GM04504 (cell line): ENCODE data around the gene LUZP4.
A peak's percentile ranks its signal among the peaks of the same experiment; 100 is the strongest.
"Not testable (repeated sequence)": the region's sequence is repeated elsewhere in the genome, so short reads cannot be mapped to it uniquely, and the experiment has no call there.

Experiments
- DNase-seq: peaks from one replicate; pipeline ENCODE4 v3.0.0-alpha.2; 2012; ENCODE audit warnings: low read depth

The LUZP4 gene

GRCh38 chrX:115289465-115289864 is at the start of gene LUZP4:
Gene LUZP4, plus strand, starts transcription at chrX:115289715. Its CDS starts 45 bp downstream, at chrX:115289760.
- DNase-seq = no peak

GRCh38 chrX:115251458-115252233 is 37.9 kb upstream of the LUZP4 start:
- no peak for DNase-seq

GRCh38 chrX:115255003-115255402 is 34.5 kb upstream of the LUZP4 start:
- no peak for DNase-seq

DNA sequence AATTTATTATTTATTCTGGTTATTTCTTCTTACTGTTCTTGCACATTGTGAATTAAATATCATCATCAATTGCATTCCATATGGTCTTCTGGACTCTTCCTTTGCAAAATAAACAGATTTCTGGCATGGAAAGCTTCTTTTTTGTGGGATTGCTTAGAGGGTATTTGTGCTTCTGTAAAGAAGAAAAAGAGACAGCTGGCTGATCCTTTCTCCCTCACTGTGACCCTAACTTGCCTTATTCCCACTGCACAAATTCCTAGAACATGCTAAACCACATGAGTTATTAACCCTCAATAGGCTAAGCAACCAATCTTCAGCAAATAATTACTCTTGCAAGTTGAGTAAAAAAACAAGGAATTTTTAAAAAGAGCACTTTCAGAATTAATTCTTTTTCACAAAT is 31.8 kb upstream of the LUZP4 start:
- DNase-seq = no peak

DNA sequence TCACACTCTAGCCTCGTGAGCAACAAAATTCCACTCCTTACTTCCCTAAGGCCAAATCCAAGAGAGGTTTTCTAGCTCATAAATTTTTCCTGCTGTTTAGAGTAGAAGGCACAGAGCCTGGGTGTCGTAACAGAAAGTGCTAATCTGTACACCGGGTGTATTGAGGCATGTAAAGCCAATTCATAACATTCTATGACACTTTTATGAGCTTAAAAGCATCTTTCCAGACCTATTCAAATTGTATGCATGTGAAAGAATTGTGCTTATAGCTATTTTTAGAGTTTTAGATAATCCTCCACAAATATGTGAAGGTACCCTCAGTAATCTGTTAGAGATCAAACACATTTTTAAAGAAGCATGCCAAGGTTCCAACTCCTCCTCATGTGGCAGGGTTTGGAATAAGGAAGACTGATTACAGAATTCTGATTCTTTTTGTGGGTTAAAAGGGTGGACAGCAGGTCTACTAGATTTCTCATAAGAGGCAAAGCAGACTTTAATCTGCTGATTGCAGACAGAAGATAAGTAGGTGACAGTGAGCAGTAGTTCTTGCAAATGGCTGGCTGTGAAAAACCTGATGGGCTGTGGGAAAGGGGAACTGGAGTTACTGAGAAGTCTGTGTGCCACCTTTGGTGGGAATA is 30.2 kb upstream of the LUZP4 start:
- DNase-seq = peak; percentile 39

GRCh38 chrX:115260330-115260729 is 29.2 kb upstream of the LUZP4 start:
- peak; percentile 7 for DNase-seq

GRCh38 chrX:115261148-115261547 is 28.4 kb upstream of the LUZP4 start:
- no peak for DNase-seq

DNA sequence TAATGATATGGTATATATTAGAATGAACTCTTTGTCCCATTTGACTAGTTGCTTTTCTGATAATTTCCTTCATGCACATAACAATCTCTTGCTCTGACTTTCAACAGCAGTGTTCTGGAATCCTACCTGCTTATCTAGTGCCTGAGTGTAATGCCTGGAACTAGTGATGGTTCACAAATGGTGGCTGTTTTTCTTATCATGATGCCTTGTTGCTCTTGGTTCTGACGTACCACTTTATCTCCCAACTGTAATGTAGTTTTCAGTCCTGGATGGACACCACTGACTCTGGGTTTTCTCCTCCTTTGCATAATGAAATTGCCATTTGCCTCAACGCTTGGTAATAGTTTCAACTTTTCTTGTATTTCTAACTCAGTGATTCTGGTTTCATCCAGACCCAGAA is 25.5 kb upstream of the LUZP4 start:
- no peak for DNase-seq

DNA sequence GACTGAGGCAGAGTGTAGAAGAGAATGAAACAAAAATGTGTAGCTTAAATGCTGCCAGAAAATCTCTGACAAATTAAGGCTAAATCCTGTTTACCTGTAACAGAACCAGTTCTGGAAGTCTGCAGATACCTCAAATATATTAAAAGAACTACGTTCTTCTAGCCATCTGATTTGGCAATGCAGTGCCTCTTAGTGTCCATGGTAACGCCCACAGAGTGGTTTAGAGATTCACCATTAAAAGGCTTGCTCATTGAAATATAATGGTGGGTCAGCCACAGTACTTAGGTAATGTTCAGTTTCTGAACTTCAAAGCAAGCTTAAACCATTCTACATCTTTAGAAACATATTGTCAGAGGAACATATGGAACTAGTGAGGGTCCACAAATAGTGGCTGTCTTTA is 23.2 kb upstream of the LUZP4 start:
- DNase-seq = no peak

GRCh38 chrX:115268421-115268820 is 21.1 kb upstream of the LUZP4 start:
- DNase-seq = no peak

- DNase-seq = no peak
Measured at GRCh38 chrX:115269051-115269683, 20.3 kb upstream of the LUZP4 start.

GRCh38 chrX:115284877-115285276 is 4.6 kb upstream of the LUZP4 start:
- DNase-seq = peak; percentile 2

DNA sequence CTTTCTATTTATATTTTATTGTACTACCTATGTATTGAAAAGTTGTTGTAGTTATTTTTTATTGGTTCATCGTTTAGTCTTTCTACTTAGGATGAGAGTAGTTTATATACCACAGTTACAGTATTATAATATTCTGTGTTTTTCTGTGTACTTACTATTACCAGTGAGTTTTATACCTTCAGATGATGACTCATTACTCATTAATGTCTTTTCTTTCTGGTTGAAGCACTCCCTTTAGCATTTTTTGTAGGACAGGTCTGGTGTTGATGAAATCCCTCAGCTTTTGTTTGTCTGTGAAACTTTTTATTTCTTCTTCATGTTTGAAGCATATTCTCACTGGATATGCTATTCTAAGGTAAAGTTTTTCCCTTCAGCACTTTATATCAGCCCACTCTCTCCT is 7.7 kb downstream of the LUZP4 start:
- DNase-seq = no peak

DNA sequence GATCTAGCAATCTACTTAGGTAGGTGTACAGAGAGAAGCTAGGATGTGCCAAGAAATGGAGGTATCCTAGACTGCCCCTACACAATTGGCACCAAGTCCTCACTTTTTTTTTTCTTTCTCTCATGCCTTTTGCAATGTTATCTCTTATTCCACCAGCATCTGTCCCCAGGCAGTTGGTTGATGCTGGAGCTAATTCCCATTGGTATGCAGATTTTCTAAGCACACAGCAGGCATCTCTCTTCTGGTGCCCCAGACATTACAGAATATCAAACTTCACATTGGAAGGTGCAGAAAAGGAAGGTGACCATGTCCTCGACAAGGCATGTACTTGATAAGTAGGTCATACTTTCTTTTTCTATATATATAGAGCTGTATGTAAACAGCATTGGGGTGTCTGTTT is 21.6 kb downstream of the LUZP4 start:
- DNase-seq = no peak

GRCh38 chrX:115311601-115312001 is 22.1 kb downstream of the LUZP4 start:
- no peak for DNase-seq

DNA sequence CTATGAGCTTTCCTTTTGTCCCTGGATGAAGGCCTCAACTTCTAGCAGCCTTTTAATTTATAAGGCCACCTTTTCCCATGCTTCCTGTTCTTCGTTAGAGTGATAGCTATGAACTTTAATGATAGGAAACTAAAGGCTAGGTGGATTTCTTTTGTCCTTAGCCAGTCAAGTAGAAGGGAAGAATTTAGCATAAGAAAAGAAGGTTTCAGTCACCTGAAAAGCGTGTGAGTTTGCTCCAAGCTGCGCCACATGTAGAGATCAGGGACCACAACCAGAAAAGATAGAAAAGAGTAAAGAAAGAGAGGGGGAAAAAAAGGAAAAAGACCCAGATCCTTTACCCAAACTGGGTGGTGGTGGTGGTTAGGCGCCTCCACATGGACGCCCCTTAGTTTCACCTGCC is 28.6 kb downstream of the LUZP4 start:
- no peak for DNase-seq

- DNase-seq = no peak
Measured at GRCh38 chrX:115322375-115322774, 32.9 kb downstream of the LUZP4 start.

DNA sequence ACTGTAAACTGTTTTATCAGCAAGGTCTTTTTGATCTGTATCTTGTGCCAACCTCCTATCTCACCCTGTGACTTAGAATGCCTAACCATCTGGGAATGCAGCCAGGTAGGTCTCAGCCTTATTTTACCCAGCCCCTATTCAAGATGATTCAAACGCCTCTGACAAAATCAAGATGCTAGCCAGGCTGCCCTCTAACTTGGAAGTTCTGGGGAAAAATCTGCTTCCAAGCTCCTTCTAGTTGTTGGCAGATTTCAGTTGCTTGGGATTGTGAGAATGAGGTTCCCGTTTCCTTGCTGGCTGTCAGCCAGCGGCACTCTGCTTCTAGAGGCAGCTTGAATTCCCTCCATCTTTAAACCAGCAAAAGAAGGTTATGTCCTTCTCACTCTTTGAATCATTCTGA is 34.7 kb downstream of the LUZP4 start:
- DNase-seq = no peak

DNA sequence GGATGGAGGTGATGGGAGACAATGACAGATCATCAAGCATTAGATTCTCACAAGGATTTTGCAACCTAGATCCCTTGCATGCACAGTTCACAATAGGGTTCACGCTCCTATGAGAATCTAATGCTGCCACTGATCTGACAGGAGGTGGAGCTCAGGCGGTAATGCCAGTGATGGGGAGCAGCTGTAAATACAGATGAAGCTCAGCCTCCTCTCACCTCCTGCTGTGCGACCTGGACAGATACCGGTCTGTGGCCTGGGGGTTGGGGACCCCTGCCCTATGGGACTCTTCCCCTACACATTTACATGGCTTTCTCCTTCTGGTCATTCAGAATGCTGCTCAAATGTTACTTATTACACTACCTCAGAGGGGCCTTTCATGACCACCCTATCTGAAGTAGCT is 39.8 kb downstream of the LUZP4 start:
- not testable (repeated sequence) for DNase-seq

DNA sequence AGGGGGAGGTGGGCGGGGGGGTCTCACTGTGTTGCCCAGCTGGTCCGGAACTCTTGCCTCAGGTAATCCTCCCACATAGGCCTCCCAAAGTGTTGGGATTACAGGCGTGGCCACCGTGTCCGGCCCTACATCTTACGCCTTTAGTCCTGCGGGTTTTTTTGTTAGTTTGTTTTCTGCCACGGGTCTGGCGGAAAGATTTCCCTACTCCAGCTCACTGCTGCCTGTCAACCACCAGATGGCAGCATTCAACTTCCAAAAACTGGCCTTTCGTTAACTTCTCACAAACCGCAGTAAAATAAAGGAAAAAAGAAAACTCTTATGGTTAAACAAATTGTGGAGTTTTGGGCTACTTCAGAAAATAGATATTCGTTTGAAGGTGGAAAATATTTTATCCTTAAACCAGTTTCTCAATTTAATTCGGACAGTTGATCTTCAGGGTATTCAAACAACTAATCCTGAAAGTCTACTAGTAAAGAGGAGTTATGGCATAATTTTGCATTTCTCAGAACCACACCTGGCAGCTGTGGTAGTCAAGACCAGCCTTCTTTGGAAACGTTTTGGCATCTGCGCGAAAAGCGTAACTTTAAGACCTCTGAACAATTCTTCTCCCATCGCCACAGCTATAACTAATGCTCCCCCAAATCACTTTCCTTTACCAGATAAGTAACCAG is 41.1 kb downstream of the LUZP4 start:
- peak; percentile 52 for DNase-seq

- no peak for DNase-seq
Measured at GRCh38 chrX:115332832-115333231, 43.3 kb downstream of the LUZP4 start.

- no peak for DNase-seq
Measured at GRCh38 chrX:115333446-115333845, 43.9 kb downstream of the LUZP4 start.
